Natural killer cell treated with Interleukin-12 subunit alpha and Interleukin-12 subunit beta and Interleukin-15 and Interleukin-18, amount 100 ng/mL, for 72 hours (primary cell): ENCODE data around the gene LSM10. TPM values are rescaled to one million over a fixed set of nuclear protein-coding genes. Genes with fewer than 3 reads are reported as not detected.
A peak's percentile ranks its signal among the peaks of the same experiment; 100 is the strongest.

Experiments
- ATAC-seq, 2 donors: fragments of 150-1000 bp; cut with Tn5 transposase in 1 of 2; sonication (Bioruptor Pico), chemical (Tn5 transposase) in 1 of 2; 2 replicates each; pipeline ENCODE4 v1.10.0; 2021
- DNase-seq: peaks from one replicate; pipeline ENCODE4 v3.0.0; 2022; ENCODE audit warnings: low spot score
- H3K27ac Mint-ChIP-seq, 2 donors: 1 replicate in 1 of 2; 2 replicates in 1 of 2; pipeline ENCODE4 v1.8.0; 2022; ENCODE audit warnings: mixed read lengths in 2 of 2, mild to moderate bottlenecking in 1 of 2, moderate library complexity in 1 of 2
- H3K27me3 Mint-ChIP-seq, 2 donors: 1 replicate in 1 of 2; 2 replicates in 1 of 2; pipeline ENCODE4 v1.8.0; 2022; ENCODE audit warnings: mixed read lengths in 2 of 2
- H3K36me3 Mint-ChIP-seq: one replicate; pipeline ENCODE4 v1.8.0; 2022; ENCODE audit warnings: mixed read lengths
- H3K4me1 Mint-ChIP-seq, 2 donors: 1 replicate in 1 of 2; 2 replicates in 1 of 2; pipeline ENCODE4 v1.8.0; 2022; ENCODE audit warnings: low read depth in 2 of 2, mixed read lengths in 2 of 2, mild to moderate bottlenecking in 1 of 2
- H3K4me3 Mint-ChIP-seq: one replicate; pipeline ENCODE4 v1.8.0; 2022; ENCODE audit warnings: mixed read lengths
- H3K9me3 Mint-ChIP-seq: 2 replicates; pipeline ENCODE4 v1.8.0; 2022; ENCODE audit warnings: mixed read lengths
- total RNA-seq, 2 donors: library from RNA; stranded (reverse); gene quantifications; one replicate each; pipeline ENCODE4 v1.2.3, GENCODE V29; 2022

LSM10 gene
- total RNA-seq, 2 donors from 2014 or later = 56.6 to 58.1 TPM

- Mint-ChIP-seq H3K36me3 (no peaks in the 10 kb centered on the region), H3K27me3 (no peaks in the 10 kb centered on the region), H3K4me1 (peaks cover 31 to 32% of the 10 kb centered on the region in 2 donors), H3K4me3 (no peak overlapping the region), H3K27ac (peak overlapping the region in 1 of 2 donors; percentile 86), H3K9me3 (no peaks in the 10 kb centered on the region)
- DNase-seq = no peak
- ATAC-seq = no peak
Measured at GRCh38 chr1:36367066-36367465, 30.6 kb downstream of the LSM10 start.

- Mint-ChIP-seq H3K9me3 (no peaks in the 10 kb centered on the region), H3K27me3 (no peaks in the 10 kb centered on the region), H3K4me3 (no peak overlapping the region), H3K27ac (peak overlapping the region; percentile 28 to 86), H3K36me3 (no peaks in the 10 kb centered on the region), H3K4me1 (peaks cover 31 to 34% of the 10 kb centered on the region in 2 donors)
- DNase-seq (no peak), ATAC-seq (peak; percentile 75 to 82)
Measured at GRCh38 chr1:36366091-36366661, 31.5 kb downstream of the LSM10 start.

- Mint-ChIP-seq H3K9me3 (no peaks in the 10 kb centered on the region), H3K4me1 (peaks cover 31 to 34% of the 10 kb centered on the region in 2 donors), H3K4me3 (no peak overlapping the region), H3K36me3 (no peaks in the 10 kb centered on the region), H3K27ac (peak overlapping the region in 1 of 2 donors; percentile 86), H3K27me3 (no peaks in the 10 kb centered on the region)
- DNase-seq = no peak
- ATAC-seq = no peak
Measured at GRCh38 chr1:36365381-36365780, 32.3 kb downstream of the LSM10 start.

- no peak overlapping the region for H3K4me3 Mint-ChIP-seq
- ATAC-seq = no peak
Measured at GRCh38 chr1:36359911-36360550, 37.7 kb downstream of the LSM10 start.

GRCh38 chr1:36359383-36359782, 38.3 kb downstream of the LSM10 start:
- Mint-ChIP-seq H3K27ac (peak overlapping the region in 1 of 2 donors; percentile 72), H3K36me3 (no peaks in the 10 kb centered on the region), H3K4me3 (no peak overlapping the region), H3K27me3 (no peaks in the 10 kb centered on the region), H3K9me3 (no peaks in the 10 kb centered on the region), H3K4me1 (peaks cover 0 to 8% of the 10 kb centered on the region in 2 donors)
- ATAC-seq (no peak), DNase-seq (no peak)

More at GRCh38 chr1:36359911-36360550, 37.7 kb downstream of the LSM10 start:
- Mint-ChIP-seq H3K9me3 (no peaks in the 10 kb centered on the region), H3K36me3 (no peaks in the 10 kb centered on the region), H3K27me3 (no peaks in the 10 kb centered on the region), H3K27ac (peak overlapping the region in 1 of 2 donors; percentile 72), H3K4me1 (peaks cover 0 to 9% of the 10 kb centered on the region in 2 donors)
- no peak for DNase-seq

GRCh38 chr1:36358514-36359084, 39.1 kb downstream of the LSM10 start:
- Mint-ChIP-seq H3K4me1 (peaks cover 0 to 8% of the 10 kb centered on the region in 2 donors), H3K4me3 (no peak overlapping the region)

GRCh38 chr1:36355811-36356210, 41.9 kb downstream of the LSM10 start:
- DNase-seq (no peak), ATAC-seq (no peak)
- H3K4me3 Mint-ChIP-seq = no peak overlapping the region
- H3K27ac Mint-ChIP-seq = no peak overlapping the region
- H3K36me3 Mint-ChIP-seq = no peaks in the 10 kb centered on the region
- H3K4me1 Mint-ChIP-seq = peaks cover 0 to 22% of the 10 kb centered on the region in 2 donors
- no peaks in the 10 kb centered on the region for H3K9me3 Mint-ChIP-seq
- no peaks in the 10 kb centered on the region for H3K27me3 Mint-ChIP-seq

More at GRCh38 chr1:36358514-36359084, 39.1 kb downstream of the LSM10 start:
- H3K27ac Mint-ChIP-seq = no peak overlapping the region
- H3K9me3 Mint-ChIP-seq = no peaks in the 10 kb centered on the region
- ATAC-seq (no peak), DNase-seq (no peak)
- no peaks in the 10 kb centered on the region for H3K27me3 Mint-ChIP-seq
- H3K36me3 Mint-ChIP-seq = no peaks in the 10 kb centered on the region

GRCh38 chr1:36354486-36354885, 43.2 kb downstream of the LSM10 start:
- Mint-ChIP-seq H3K27me3 (no peaks in the 10 kb centered on the region), H3K36me3 (no peaks in the 10 kb centered on the region), H3K4me3 (no peak overlapping the region), H3K4me1 (peaks cover 5 to 23% of the 10 kb centered on the region in 2 donors), H3K9me3 (no peaks in the 10 kb centered on the region), H3K27ac (no peak overlapping the region)
- no peak for DNase-seq
- no peak for ATAC-seq

GRCh38 chr1:36352910-36353878, 44.5 kb downstream of the LSM10 start:
- Mint-ChIP-seq H3K4me1 (peaks cover 5 to 23% of the 10 kb centered on the region in 2 donors), H3K27me3 (no peaks in the 10 kb centered on the region), H3K27ac (no peak overlapping the region), H3K36me3 (peaks cover 4% of the 10 kb centered on the region), H3K4me3 (no peak overlapping the region), H3K9me3 (no peaks in the 10 kb centered on the region)
- DNase-seq (no peak), ATAC-seq (no peak)

- Mint-ChIP-seq H3K27me3 (no peaks in the 10 kb centered on the region), H3K27ac (no peak overlapping the region), H3K9me3 (no peaks in the 10 kb centered on the region), H3K36me3 (peaks cover 6% of the 10 kb centered on the region), H3K4me1 (peaks cover 5 to 23% of the 10 kb centered on the region in 2 donors), H3K4me3 (no peak overlapping the region)
- ATAC-seq (no peak), DNase-seq (no peak)
Measured at GRCh38 chr1:36352125-36352909, 45.4 kb downstream of the LSM10 start.

- Mint-ChIP-seq H3K36me3 (peaks cover 6% of the 10 kb centered on the region), H3K27me3 (no peaks in the 10 kb centered on the region), H3K4me3 (no peak overlapping the region), H3K27ac (peak overlapping the region in 1 of 2 donors; percentile 66), H3K9me3 (no peaks in the 10 kb centered on the region), H3K4me1 (peaks cover 5 to 23% of the 10 kb centered on the region in 2 donors)
- ATAC-seq (no peak), DNase-seq (no peak)
Measured at GRCh38 chr1:36351227-36351977, 46.3 kb downstream of the LSM10 start.

- Mint-ChIP-seq H3K4me1 (peaks cover 5 to 23% of the 10 kb centered on the region in 2 donors), H3K36me3 (peaks cover 6% of the 10 kb centered on the region), H3K4me3 (no peak overlapping the region), H3K27ac (peak overlapping the region; percentile 18 to 68), H3K9me3 (no peaks in the 10 kb centered on the region), H3K27me3 (no peaks in the 10 kb centered on the region)
- ATAC-seq = peak; percentile 60 to 78
- DNase-seq = no peak
Measured at GRCh38 chr1:36350659-36351226, 47.0 kb downstream of the LSM10 start.
